Mesenchymal stem cell (in vitro differentiated cells and primary cell): ENCODE results near the gene B3GNT2.
A peak's percentile ranks its signal among the peaks of the same experiment; 100 is the strongest.

Experiments used
- DNase-seq: peaks from one replicate; pipeline ENCODE4 v3.0.0-alpha.2; 2013
- H2AFZ ChIP-seq: one replicate; pipeline ENCODE4 v1.6.1; 2013; ENCODE audit warnings: low read depth, mild to moderate bottlenecking, control low read depth, inconsistent platforms, low read length, moderate library complexity
- H2AK5ac ChIP-seq: 2 replicates; pipeline ENCODE4 v1.6.1; 2013; ENCODE audit warnings: low read length, moderate library complexity, mild to moderate bottlenecking, inconsistent platforms; ENCODE audit not compliant: severe bottlenecking
- H2BK120ac ChIP-seq: one replicate; pipeline ENCODE4 v1.6.1; 2013; ENCODE audit warnings: low read depth, mild to moderate bottlenecking, inconsistent platforms, low read length, moderate library complexity
- H2BK12ac ChIP-seq, 2 experiments: one replicate each; pipeline ENCODE4 v1.6.1; 2013; ENCODE audit warnings: inconsistent platforms in 2 of 2, low read length in 2 of 2, mild to moderate bottlenecking in 2 of 2, moderate library complexity in 2 of 2, control low read depth in 1 of 2
- H2BK15ac ChIP-seq: one replicate; pipeline ENCODE4 v1.6.1; 2013; ENCODE audit warnings: mild to moderate bottlenecking, low read depth, inconsistent platforms; ENCODE audit not compliant: poor library complexity, severe bottlenecking
- H2BK5ac ChIP-seq: 2 replicates; pipeline ENCODE4 v1.6.1; 2013; ENCODE audit warnings: low read depth, mild to moderate bottlenecking, low read length, control low read depth, inconsistent platforms; ENCODE audit not compliant: poor library complexity, severe bottlenecking
- H3K14ac ChIP-seq, 2 experiments: one replicate each; pipeline ENCODE4 v1.6.1; 2013; ENCODE audit warnings: inconsistent platforms in 2 of 2, low read length in 2 of 2, control low read depth in 1 of 2, mild to moderate bottlenecking in 1 of 2, moderate library complexity in 1 of 2
- H3K18ac ChIP-seq, 2 experiments: one replicate each; pipeline ENCODE4 v1.6.1; 2013; ENCODE audit warnings: inconsistent platforms in 2 of 2, low read length in 2 of 2, control low read depth in 1 of 2, low read depth in 1 of 2, mild to moderate bottlenecking in 1 of 2
- H3K23ac ChIP-seq, 2 experiments: one replicate each; pipeline ENCODE4 v1.6.1; 2013; ENCODE audit warnings: inconsistent platforms in 2 of 2, low read length in 2 of 2, mild to moderate bottlenecking in 2 of 2, moderate library complexity in 2 of 2, control low read depth in 1 of 2
- H3K27ac ChIP-seq: 2 replicates; pipeline ENCODE4 v1.5.1; 2013; ENCODE audit warnings: mild to moderate bottlenecking, moderate library complexity, low read length, control low read depth, inconsistent platforms; ENCODE audit not compliant: poor library complexity, severe bottlenecking
- H3K27me3 ChIP-seq, 2 experiments: 2 replicates each; pipeline versions ENCODE4 v1.6.1 to v1.7.0; 2013; ENCODE audit warnings: low read length in 2 of 2, mild to moderate bottlenecking in 2 of 2, moderate library complexity in 2 of 2, control low read depth in 1 of 2, inconsistent platforms in 1 of 2; ENCODE audit not compliant: control insufficient read depth in 1 of 2, insufficient read depth in 1 of 2
- H3K36me3 ChIP-seq, 2 experiments: 2 replicates each; pipeline versions ENCODE4 v1.6.1 to v1.7.0; 2013; ENCODE audit warnings: low read length in 2 of 2, control low read depth in 1 of 2, inconsistent platforms in 1 of 2, low read depth in 1 of 2, mild to moderate bottlenecking in 1 of 2; ENCODE audit not compliant: insufficient read depth in 2 of 2, control insufficient read depth in 1 of 2
- H3K4ac ChIP-seq, 2 experiments: one replicate each; pipeline ENCODE4 v1.6.1; 2013; ENCODE audit warnings: inconsistent platforms in 2 of 2, low read length in 2 of 2, mild to moderate bottlenecking in 2 of 2, moderate library complexity in 2 of 2, control low read depth in 1 of 2, low read depth in 1 of 2
- H3K4me1 ChIP-seq: 2 replicates; pipeline ENCODE4 v1.6.1; 2013; ENCODE audit warnings: low read depth, low read length, control low read depth; ENCODE audit not compliant: control insufficient read depth, insufficient read depth
- H3K4me2 ChIP-seq: 2 replicates; pipeline ENCODE4 v1.6.1; 2013; ENCODE audit warnings: low read length, mild to moderate bottlenecking, inconsistent platforms; ENCODE audit not compliant: poor library complexity, severe bottlenecking
- H3K4me3 ChIP-seq, 2 experiments: 2 replicates each; pipeline versions ENCODE4 v1.5.1 to v1.7.0; 2013; ENCODE audit warnings: low read length in 2 of 2, mild to moderate bottlenecking in 2 of 2, control low read depth in 1 of 2, low read depth in 1 of 2; ENCODE audit not compliant: insufficient read depth in 1 of 2
- H3K79me1 ChIP-seq: replicated peaks from 2 replicates; pipeline ENCODE4 v1.6.1; 2013; ENCODE audit warnings: mild to moderate bottlenecking, control low read depth, low read length, inconsistent platforms; ENCODE audit not compliant: poor library complexity, severe bottlenecking
- H3K9ac ChIP-seq: 2 replicates; pipeline ENCODE4 v1.7.0; 2013; ENCODE audit warnings: mild to moderate bottlenecking, low read length, moderate library complexity
- H3K9me3 ChIP-seq: 2 replicates; pipeline ENCODE4 v1.7.0; 2013; ENCODE audit warnings: mild to moderate bottlenecking, low read length; ENCODE audit not compliant: control insufficient read depth
- H4K8ac ChIP-seq: one replicate; pipeline ENCODE4 v1.6.1; 2013; ENCODE audit warnings: inconsistent platforms, mild to moderate bottlenecking, low read length, moderate library complexity
- H4K91ac ChIP-seq: one replicate; pipeline ENCODE4 v1.6.1; 2013; ENCODE audit warnings: mild to moderate bottlenecking, low read length, inconsistent platforms
- WGBS: methylation state at CpG from one replicate; pipeline ENCODE4 v1.1.7; 2013; ENCODE audit warnings: mixed read lengths; 5-methylcytosine and 5-hydroxymethylcytosine counted together

The B3GNT2 gene

GRCh38 chr2:62202019-62202722, 6.3 kb downstream of the B3GNT2 start:
- no peaks in the 10 kb centered on the region for H3K9me3 ChIP-seq
- no peak overlapping the region for H2BK120ac ChIP-seq
- peak overlapping the region in 1 of 2 experiments; percentile 37 for H3K4ac ChIP-seq
- H3K79me1 ChIP-seq: peaks cover 28% of the 10 kb centered on the region
- H3K23ac ChIP-seq: peak overlapping the region in 1 of 2 experiments; percentile 18
- H3K18ac ChIP-seq: peak overlapping the region in 1 of 2 experiments; percentile 72
- 94% methylated on average over 6 of the region's 9 CpGs for WGBS
- H3K27ac ChIP-seq: no peak overlapping the region
- H3K4me3 ChIP-seq: no peak overlapping the region
- H4K91ac ChIP-seq: no peak overlapping the region
- peak overlapping the region; percentile 46 for H4K8ac ChIP-seq
- no peak for DNase-seq
- H2BK12ac ChIP-seq: peak overlapping the region in 1 of 2 experiments; percentile 75
- no peak overlapping the region for H3K4me2 ChIP-seq
- no peak overlapping the region for H2AK5ac ChIP-seq
- H3K4me1 ChIP-seq: no peaks in the 10 kb centered on the region
- no peak overlapping the region for H3K9ac ChIP-seq
- no peak overlapping the region for H2BK15ac ChIP-seq
- H3K27me3 ChIP-seq: no peaks in the 10 kb centered on the region
- no peak overlapping the region for H2BK5ac ChIP-seq
- peak overlapping the region in 1 of 2 experiments; percentile 91 for H3K14ac ChIP-seq
- no peaks in the 10 kb centered on the region for H3K36me3 ChIP-seq
- H2AFZ ChIP-seq: no peak overlapping the region

GRCh38 chr2:62202729-62203128, 6.8 kb downstream of the B3GNT2 start:
- peak overlapping the region in 1 of 2 experiments; percentile 18 for H3K18ac ChIP-seq
- peaks cover 33% of the 10 kb centered on the region for H3K79me1 ChIP-seq
- WGBS: 71% methylated on average over 1 of the region's 1 CpG

GRCh38 chr2:62203459-62203858, 7.5 kb downstream of the B3GNT2 start:
- Histone ChIP-seq H3K4me2 (no peak overlapping the region), H3K27me3 (no peaks in the 10 kb centered on the region), H3K27ac (no peak overlapping the region), H3K36me3 (no peaks in the 10 kb centered on the region), H3K4me1 (no peaks in the 10 kb centered on the region), H3K14ac (peak overlapping the region in 1 of 2 experiments; percentile 63), H2BK12ac (no peak overlapping the region), H3K4me3 (no peak overlapping the region), H2AFZ (no peak overlapping the region), H3K79me1 (peaks cover 39% of the 10 kb centered on the region), H3K18ac (peak overlapping the region in 1 of 2 experiments; percentile 46), H2AK5ac (no peak overlapping the region), H3K9me3 (no peaks in the 10 kb centered on the region), H4K8ac (no peak overlapping the region), H3K9ac (no peak overlapping the region), H2BK120ac (no peak overlapping the region), H4K91ac (no peak overlapping the region), H2BK15ac (no peak overlapping the region), H3K4ac (no peak overlapping the region), H3K23ac (peak overlapping the region in 1 of 2 experiments; percentile 73), H2BK5ac (no peak overlapping the region)
- DNase-seq: no peak
- WGBS: 94% methylated on average over 1 of the region's 1 CpG

More at GRCh38 chr2:62202729-62203128, 6.8 kb downstream of the B3GNT2 start:
- Histone ChIP-seq H3K4me3 (no peak overlapping the region), H2BK12ac (no peak overlapping the region), H3K27ac (no peak overlapping the region), H3K4me1 (no peaks in the 10 kb centered on the region), H3K36me3 (no peaks in the 10 kb centered on the region), H2BK5ac (no peak overlapping the region), H4K8ac (no peak overlapping the region), H4K91ac (no peak overlapping the region), H3K9me3 (no peaks in the 10 kb centered on the region), H3K4me2 (no peak overlapping the region), H3K9ac (no peak overlapping the region), H3K27me3 (no peaks in the 10 kb centered on the region), H3K4ac (no peak overlapping the region), H3K23ac (no peak overlapping the region), H3K14ac (no peak overlapping the region), H2BK120ac (no peak overlapping the region), H2BK15ac (no peak overlapping the region), H2AFZ (no peak overlapping the region), H2AK5ac (no peak overlapping the region)
- DNase-seq: no peak

- no peak overlapping the region for H2AK5ac ChIP-seq
- H4K91ac ChIP-seq: no peak overlapping the region
- no peak overlapping the region for H2BK120ac ChIP-seq
- H3K36me3 ChIP-seq: no peaks in the 10 kb centered on the region
- no peak overlapping the region for H3K4me2 ChIP-seq
- H3K27me3 ChIP-seq: no peaks in the 10 kb centered on the region
- no peak overlapping the region for H3K18ac ChIP-seq
- H3K4ac ChIP-seq: no peak overlapping the region
- no peak overlapping the region for H3K27ac ChIP-seq
- peaks cover 48% of the 10 kb centered on the region for H3K79me1 ChIP-seq
- peaks cover 4% of the 10 kb centered on the region for H3K4me1 ChIP-seq
- no peak overlapping the region for H3K4me3 ChIP-seq
- no peak overlapping the region for H3K14ac ChIP-seq
- H3K23ac ChIP-seq: no peak overlapping the region
- H2BK5ac ChIP-seq: no peak overlapping the region
- no peak overlapping the region for H2AFZ ChIP-seq
- 99% methylated on average over 12 of the region's 14 CpGs for WGBS
- no peak overlapping the region for H2BK12ac ChIP-seq
- no peak overlapping the region for H2BK15ac ChIP-seq
- no peak for DNase-seq
- no peaks in the 10 kb centered on the region for H3K9me3 ChIP-seq
- no peak overlapping the region for H4K8ac ChIP-seq
- H3K9ac ChIP-seq: no peak overlapping the region
These were observed 9.1 kb downstream of the B3GNT2 start for GRCh38 chr2:62204998-62205496.
